WTC11 (cell line): Measurements from ENCODE around the gene TRIM41. TPM values are rescaled to one million over a fixed set of nuclear protein-coding genes. Genes with fewer than 3 reads are reported as not detected.

ENCODE experiments used
- ATF1 ChIP-seq: sonication (generic); formaldehyde crosslinking; IDR thresholded peaks from 2 replicates; pipeline ENCODE4 v1.8.1; 2023; ENCODE audit warnings: mild to moderate bottlenecking, moderate library complexity, missing genetic modification reagents
- CBFB ChIP-seq: sonication (generic); formaldehyde crosslinking; IDR thresholded peaks from 2 replicates; pipeline ENCODE4 v1.8.1; 2022; ENCODE audit warnings: mild to moderate bottlenecking, low read depth, missing genetic modification reagents
- CREM ChIP-seq: sonication (generic); formaldehyde crosslinking; IDR thresholded peaks from 2 replicates; pipeline ENCODE4 v1.8.1; 2022; ENCODE audit warnings: mild to moderate bottlenecking, missing genetic modification reagents, moderate library complexity
- ELF4 ChIP-seq: sonication (generic); formaldehyde crosslinking; IDR thresholded peaks from 2 replicates; pipeline ENCODE4 v1.8.1; 2022; ENCODE audit warnings: low read depth, mild to moderate bottlenecking, moderate library complexity, missing genetic modification reagents
- FOXJ3 ChIP-seq: sonication (generic); formaldehyde crosslinking; IDR thresholded peaks from 2 replicates; pipeline ENCODE4 v1.9.0; 2021; ENCODE audit warnings: missing genetic modification reagents, mild to moderate bottlenecking, borderline replicate concordance
- FOXP1 ChIP-seq: sonication (generic); formaldehyde crosslinking; IDR thresholded peaks from 2 replicates; pipeline ENCODE4 v1.8.0; 2022; ENCODE audit warnings: missing genetic modification reagents, mild to moderate bottlenecking, moderate library complexity, borderline replicate concordance
- MXD4 ChIP-seq: fragments of 250-450 bp; sonication (Bioruptor Pico); IDR thresholded peaks from 2 replicates; pipeline ENCODE4 v1.8.0; 2021; ENCODE audit warnings: mild to moderate bottlenecking, moderate library complexity, borderline replicate concordance
- NFATC4 ChIP-seq: fragments of 250-450 bp; sonication (Bioruptor Pico); IDR thresholded peaks from 2 replicates; pipeline ENCODE4 v1.9.0; 2021; ENCODE audit warnings: mild to moderate bottlenecking
- OVOL2 ChIP-seq: fragments of 250-450 bp; sonication (Bioruptor Pico); IDR thresholded peaks from 2 replicates; pipeline ENCODE4 v1.9.0; 2021; ENCODE audit warnings: mild to moderate bottlenecking, borderline replicate concordance
- RORB ChIP-seq: fragments of 250-450 bp; sonication (Bioruptor Pico); IDR thresholded peaks from 2 replicates; pipeline ENCODE4 v1.9.0; 2021; ENCODE audit warnings: mild to moderate bottlenecking
- SP1 ChIP-seq: sonication (generic); formaldehyde crosslinking; conservative IDR thresholded peaks from 2 replicates; pipeline ENCODE4 v1.8.1; 2022; ENCODE audit warnings: missing genetic modification reagents
- TP53 ChIP-seq: sonication (generic); formaldehyde crosslinking; IDR thresholded peaks from 2 replicates; pipeline ENCODE4 v1.8.1; 2023; ENCODE audit warnings: mild to moderate bottlenecking, missing genetic modification reagents
- ZBTB21 ChIP-seq: sonication (generic); formaldehyde crosslinking; IDR thresholded peaks from 2 replicates; pipeline ENCODE4 v1.8.1; 2023; ENCODE audit warnings: mild to moderate bottlenecking, missing genetic modification reagents, borderline replicate concordance
- total RNA-seq: library from RNA; stranded (reverse); gene quantifications from 3 replicates; pipeline ENCODE4 v1.2.3, GENCODE V29; 2021
- TF ChIP-seq, protein P1 (sequence below): fragments of 250-450 bp; sonication (Bioruptor Pico); conservative IDR thresholded peaks from 2 replicates; pipeline ENCODE4 v1.9.0; 2021; ENCODE audit warnings: mild to moderate bottlenecking
- TF ChIP-seq, protein P2 (sequence below): sonication (generic); formaldehyde crosslinking; IDR thresholded peaks from 2 replicates; pipeline ENCODE4 v1.8.0; 2022; ENCODE audit warnings: mild to moderate bottlenecking, missing genetic modification reagents
- TF ChIP-seq, protein P3 (sequence below): sonication (generic); formaldehyde crosslinking; conservative IDR thresholded peaks from 2 replicates; pipeline ENCODE4 v1.8.1; 2022; ENCODE audit warnings: mild to moderate bottlenecking, missing genetic modification reagents
- TF ChIP-seq, protein P4 (sequence below): fragments of 250-450 bp; sonication (Bioruptor Pico); IDR thresholded peaks from 2 replicates; pipeline ENCODE4 v1.9.0; 2021; ENCODE audit warnings: mild to moderate bottlenecking
- TF ChIP-seq, protein P5 (sequence below): fragments of 250-450 bp; sonication (Bioruptor Pico); IDR thresholded peaks from 2 replicates; pipeline ENCODE4 v1.9.0; 2021; ENCODE audit warnings: mild to moderate bottlenecking, borderline replicate concordance
- TF ChIP-seq, protein P6 (sequence below): sonication (generic); formaldehyde crosslinking; IDR thresholded peaks from 2 replicates; pipeline ENCODE4 v1.8.0; 2023; ENCODE audit warnings: missing genetic modification reagents

The TRIM41 gene
- total RNA-seq, 1 experiment from 2014 or later: 33.5 TPM

DNA sequence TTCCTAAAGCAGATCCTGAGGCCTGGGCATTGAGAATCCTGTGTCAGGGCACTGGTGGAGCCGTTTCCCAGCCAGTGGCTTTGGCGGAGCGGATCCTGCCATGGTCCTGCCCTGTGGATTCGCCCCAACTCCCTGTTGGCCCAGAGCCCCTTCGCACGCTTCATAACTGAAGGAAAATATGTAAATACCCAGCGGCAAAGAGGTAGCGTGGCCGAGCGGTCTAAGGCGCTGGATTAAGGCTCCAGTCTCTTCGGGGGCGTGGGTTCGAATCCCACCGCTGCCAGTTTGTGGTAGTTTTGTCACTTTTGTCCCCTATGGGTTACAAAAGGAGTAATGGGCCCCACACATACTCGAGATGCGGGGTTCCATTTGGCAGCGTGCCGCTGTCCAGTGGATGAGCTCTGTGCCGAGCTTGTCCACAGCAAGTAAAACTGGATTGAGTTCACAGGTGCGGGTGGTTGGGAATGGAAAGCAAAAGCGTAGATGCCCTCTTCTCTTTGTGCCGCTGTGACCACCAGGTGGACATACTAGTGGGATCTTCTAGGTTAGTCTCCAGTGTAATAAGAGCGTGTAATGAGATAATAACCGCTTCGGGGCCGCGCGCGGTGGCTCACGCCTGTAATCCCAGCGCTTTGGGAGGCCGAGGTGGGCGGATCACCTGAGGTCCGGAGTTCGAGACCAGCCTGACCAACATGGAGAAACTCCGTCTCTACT, 35.4 kb upstream of the TRIM41 start (continued):
- TF ChIP-seq ZBTB21 (CRISPR knock-in tag) (peak; percentile 70; the same call in 1 of the 2 replicates), OVOL2 (CRISPR knock-in tag) (no peak), NFATC4 (CRISPR knock-in tag) (no peak), RORB (CRISPR knock-in tag) (no peak), CBFB (CRISPR knock-in tag) (no peak), FOXP1 (CRISPR knock-in tag) (peak; percentile 43; the same call in 1 of the 2 replicates), CREM (CRISPR knock-in tag) (peak; percentile 62; the same call in 1 of the 2 replicates), SP1 (CRISPR knock-in tag) (no peak), ELF4 (CRISPR knock-in tag) (no peak), FOXJ3 (CRISPR knock-in tag) (no peak), MXD4 (CRISPR knock-in tag) (no peak), TP53 (CRISPR knock-in tag) (no peak), ATF1 (peak; percentile 55; the same call in 1 of the 2 replicates)
- TF ChIP-seq, protein P1, sequence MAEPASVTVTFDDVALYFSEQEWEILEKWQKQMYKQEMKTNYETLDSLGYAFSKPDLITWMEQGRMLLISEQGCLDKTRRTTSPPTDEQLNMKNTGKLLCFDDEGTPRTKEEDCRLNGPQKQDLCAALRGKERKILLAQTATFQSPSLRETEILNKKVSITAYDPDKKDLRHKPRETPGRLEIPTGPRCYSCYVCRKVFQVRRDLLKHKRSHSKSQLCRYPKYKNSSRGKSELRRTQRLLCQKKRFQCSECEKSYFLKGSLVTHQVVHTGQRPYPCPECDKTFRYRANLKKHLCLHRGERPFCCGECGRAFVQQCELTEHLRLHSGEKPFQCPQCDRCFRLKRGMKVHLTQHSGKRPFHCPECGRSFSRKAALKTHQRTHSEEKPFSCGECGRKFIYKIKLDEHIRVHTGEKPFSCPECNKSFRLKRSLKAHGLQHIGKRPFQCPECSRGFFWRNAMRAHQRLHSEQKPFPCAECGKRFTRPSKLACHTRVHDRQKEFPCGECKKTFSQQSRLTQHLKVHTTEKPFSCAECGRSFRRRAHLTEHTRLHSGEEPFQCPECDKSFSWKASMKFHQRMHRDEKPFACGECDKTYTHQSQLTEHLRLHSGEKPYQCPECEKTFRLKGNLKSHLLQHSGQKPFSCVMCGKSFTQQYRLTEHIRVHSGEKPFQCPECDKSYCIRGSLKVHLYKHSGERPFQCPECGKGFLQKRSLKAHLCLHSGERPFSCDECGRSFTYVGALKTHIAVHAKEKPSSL (CRISPR knock-in tag): no peak
- TF ChIP-seq, protein P2, sequence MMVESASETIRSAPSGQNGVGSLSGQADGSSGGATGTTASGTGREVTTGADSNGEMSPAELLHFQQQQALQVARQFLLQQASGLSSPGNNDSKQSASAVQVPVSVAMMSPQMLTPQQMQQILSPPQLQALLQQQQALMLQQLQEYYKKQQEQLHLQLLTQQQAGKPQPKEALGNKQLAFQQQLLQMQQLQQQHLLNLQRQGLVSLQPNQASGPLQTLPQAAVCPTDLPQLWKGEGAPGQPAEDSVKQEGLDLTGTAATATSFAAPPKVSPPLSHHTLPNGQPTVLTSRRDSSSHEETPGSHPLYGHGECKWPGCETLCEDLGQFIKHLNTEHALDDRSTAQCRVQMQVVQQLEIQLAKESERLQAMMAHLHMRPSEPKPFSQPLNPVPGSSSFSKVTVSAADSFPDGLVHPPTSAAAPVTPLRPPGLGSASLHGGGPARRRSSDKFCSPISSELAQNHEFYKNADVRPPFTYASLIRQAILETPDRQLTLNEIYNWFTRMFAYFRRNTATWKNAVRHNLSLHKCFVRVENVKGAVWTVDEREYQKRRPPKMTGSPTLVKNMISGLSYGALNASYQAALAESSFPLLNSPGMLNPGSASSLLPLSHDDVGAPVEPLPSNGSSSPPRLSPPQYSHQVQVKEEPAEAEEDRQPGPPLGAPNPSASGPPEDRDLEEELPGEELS (CRISPR knock-in tag): 0 out of 2 replicates have a peak, but pooled peaks have one; percentile 26
- TF ChIP-seq, protein P3, sequence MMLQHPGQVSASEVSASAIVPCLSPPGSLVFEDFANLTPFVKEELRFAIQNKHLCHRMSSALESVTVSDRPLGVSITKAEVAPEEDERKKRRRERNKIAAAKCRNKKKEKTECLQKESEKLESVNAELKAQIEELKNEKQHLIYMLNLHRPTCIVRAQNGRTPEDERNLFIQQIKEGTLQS (CRISPR knock-in tag): no peak
- TF ChIP-seq, protein P4, sequence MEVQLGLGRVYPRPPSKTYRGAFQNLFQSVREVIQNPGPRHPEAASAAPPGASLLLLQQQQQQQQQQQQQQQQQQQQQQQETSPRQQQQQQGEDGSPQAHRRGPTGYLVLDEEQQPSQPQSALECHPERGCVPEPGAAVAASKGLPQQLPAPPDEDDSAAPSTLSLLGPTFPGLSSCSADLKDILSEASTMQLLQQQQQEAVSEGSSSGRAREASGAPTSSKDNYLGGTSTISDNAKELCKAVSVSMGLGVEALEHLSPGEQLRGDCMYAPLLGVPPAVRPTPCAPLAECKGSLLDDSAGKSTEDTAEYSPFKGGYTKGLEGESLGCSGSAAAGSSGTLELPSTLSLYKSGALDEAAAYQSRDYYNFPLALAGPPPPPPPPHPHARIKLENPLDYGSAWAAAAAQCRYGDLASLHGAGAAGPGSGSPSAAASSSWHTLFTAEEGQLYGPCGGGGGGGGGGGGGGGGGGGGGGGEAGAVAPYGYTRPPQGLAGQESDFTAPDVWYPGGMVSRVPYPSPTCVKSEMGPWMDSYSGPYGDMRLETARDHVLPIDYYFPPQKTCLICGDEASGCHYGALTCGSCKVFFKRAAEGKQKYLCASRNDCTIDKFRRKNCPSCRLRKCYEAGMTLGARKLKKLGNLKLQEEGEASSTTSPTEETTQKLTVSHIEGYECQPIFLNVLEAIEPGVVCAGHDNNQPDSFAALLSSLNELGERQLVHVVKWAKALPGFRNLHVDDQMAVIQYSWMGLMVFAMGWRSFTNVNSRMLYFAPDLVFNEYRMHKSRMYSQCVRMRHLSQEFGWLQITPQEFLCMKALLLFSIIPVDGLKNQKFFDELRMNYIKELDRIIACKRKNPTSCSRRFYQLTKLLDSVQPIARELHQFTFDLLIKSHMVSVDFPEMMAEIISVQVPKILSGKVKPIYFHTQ (CRISPR knock-in tag): 0 out of 2 replicates have a peak, but pooled peaks have one; percentile 21
- TF ChIP-seq, protein P5, sequence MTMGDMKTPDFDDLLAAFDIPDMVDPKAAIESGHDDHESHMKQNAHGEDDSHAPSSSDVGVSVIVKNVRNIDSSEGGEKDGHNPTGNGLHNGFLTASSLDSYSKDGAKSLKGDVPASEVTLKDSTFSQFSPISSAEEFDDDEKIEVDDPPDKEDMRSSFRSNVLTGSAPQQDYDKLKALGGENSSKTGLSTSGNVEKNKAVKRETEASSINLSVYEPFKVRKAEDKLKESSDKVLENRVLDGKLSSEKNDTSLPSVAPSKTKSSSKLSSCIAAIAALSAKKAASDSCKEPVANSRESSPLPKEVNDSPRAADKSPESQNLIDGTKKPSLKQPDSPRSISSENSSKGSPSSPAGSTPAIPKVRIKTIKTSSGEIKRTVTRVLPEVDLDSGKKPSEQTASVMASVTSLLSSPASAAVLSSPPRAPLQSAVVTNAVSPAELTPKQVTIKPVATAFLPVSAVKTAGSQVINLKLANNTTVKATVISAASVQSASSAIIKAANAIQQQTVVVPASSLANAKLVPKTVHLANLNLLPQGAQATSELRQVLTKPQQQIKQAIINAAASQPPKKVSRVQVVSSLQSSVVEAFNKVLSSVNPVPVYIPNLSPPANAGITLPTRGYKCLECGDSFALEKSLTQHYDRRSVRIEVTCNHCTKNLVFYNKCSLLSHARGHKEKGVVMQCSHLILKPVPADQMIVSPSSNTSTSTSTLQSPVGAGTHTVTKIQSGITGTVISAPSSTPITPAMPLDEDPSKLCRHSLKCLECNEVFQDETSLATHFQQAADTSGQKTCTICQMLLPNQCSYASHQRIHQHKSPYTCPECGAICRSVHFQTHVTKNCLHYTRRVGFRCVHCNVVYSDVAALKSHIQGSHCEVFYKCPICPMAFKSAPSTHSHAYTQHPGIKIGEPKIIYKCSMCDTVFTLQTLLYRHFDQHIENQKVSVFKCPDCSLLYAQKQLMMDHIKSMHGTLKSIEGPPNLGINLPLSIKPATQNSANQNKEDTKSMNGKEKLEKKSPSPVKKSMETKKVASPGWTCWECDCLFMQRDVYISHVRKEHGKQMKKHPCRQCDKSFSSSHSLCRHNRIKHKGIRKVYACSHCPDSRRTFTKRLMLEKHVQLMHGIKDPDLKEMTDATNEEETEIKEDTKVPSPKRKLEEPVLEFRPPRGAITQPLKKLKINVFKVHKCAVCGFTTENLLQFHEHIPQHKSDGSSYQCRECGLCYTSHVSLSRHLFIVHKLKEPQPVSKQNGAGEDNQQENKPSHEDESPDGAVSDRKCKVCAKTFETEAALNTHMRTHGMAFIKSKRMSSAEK (CRISPR knock-in tag): 0 out of 2 replicates have a peak, but pooled peaks have one; percentile 63
- TF ChIP-seq, protein P6, sequence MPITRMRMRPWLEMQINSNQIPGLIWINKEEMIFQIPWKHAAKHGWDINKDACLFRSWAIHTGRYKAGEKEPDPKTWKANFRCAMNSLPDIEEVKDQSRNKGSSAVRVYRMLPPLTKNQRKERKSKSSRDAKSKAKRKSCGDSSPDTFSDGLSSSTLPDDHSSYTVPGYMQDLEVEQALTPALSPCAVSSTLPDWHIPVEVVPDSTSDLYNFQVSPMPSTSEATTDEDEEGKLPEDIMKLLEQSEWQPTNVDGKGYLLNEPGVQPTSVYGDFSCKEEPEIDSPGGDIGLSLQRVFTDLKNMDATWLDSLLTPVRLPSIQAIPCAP (CRISPR knock-in tag): 0 out of 2 replicates have a peak, but pooled peaks have one; percentile 49
